GM20000 (cell line): Measurements from ENCODE around the gene PRMT7.

ENCODE experiments used
- DNase-seq: peaks from one replicate; pipeline ENCODE4 v3.0.0; 2012; ENCODE audit warnings: low spot score
- TF ChIP-seq, protein P1 (sequence below): IDR thresholded peaks from 2 replicates; pipeline ENCODE4 v1.5.1; 2012; ENCODE audit warnings: mild to moderate bottlenecking, control low read depth; ENCODE audit errors: extremely low read depth, missing control alignments

PRMT7 gene

DNA sequence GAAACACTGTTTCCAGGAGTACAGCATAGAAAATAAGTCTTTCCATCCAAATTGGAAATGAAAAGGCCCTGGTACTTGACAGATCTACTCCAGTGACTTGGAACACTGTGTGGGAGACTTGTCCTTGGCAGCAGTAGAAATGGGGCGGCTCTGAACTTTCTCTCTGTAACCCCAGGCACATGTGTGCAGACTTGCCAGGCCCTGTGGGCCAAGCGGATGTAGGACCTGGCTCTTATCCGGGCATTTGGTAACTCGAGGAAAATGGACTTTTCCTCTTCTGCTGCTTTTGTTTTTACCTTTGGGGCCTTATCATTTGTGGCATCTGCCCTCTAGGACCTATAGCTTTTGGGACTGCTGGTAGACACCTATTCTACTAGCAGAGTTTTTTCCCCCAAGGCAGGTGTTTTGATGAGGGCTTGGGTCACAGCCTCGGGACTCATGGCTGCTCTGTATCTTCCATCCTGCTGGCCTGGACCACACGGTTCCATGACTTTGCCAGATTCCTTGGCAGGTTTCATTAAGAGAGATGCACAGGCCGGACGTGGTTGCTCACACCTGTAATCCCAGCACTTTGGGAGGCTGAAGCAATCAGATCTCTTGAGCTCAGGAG, 94.0 kb downstream of the PRMT7 start:
- DNase-seq: no peak
- TF ChIP-seq, protein P1, sequence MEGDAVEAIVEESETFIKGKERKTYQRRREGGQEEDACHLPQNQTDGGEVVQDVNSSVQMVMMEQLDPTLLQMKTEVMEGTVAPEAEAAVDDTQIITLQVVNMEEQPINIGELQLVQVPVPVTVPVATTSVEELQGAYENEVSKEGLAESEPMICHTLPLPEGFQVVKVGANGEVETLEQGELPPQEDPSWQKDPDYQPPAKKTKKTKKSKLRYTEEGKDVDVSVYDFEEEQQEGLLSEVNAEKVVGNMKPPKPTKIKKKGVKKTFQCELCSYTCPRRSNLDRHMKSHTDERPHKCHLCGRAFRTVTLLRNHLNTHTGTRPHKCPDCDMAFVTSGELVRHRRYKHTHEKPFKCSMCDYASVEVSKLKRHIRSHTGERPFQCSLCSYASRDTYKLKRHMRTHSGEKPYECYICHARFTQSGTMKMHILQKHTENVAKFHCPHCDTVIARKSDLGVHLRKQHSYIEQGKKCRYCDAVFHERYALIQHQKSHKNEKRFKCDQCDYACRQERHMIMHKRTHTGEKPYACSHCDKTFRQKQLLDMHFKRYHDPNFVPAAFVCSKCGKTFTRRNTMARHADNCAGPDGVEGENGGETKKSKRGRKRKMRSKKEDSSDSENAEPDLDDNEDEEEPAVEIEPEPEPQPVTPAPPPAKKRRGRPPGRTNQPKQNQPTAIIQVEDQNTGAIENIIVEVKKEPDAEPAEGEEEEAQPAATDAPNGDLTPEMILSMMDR: no peak

DNA sequence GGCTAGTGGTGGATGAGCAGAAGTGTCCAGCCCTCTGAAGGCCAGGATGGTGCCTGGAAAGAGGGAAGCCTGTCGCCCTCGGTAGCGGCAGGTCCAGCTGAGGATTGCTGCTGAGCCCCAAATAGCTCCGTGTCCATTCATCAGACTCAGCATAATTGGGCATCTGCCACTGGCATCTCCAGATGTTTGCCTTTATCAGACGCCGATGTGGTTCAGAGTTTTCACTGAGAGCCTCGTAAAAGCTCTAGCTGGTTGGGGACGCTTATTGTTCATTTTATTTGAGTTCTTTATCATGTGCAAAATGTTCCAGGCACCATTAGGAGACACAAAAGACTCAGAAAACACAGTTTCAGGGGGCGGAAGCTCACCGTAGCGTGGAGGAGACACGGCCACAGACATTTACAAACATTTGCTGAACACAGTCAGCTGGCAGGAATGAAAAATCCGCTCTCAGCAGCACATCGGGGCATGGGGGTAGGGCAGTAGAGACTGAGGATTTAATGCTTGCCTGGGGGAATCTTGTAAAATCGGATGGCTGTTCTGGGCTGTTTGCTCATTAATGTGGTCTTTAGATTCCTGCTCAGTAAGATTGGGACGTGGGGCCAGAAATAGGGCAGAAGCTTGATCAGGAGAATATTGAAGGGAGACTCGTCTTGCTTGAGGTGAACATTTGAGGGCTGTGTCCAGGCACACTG, 95.8 kb downstream of the PRMT7 start:
- DNase-seq: no peak

More for the DNA sequence above, 95.8 kb downstream of the PRMT7 start:
- TF ChIP-seq, protein P1: no peak
